Psoas muscle (tissue), 8 donors: ENCODE data around the gene TPPP. TPM values are rescaled to one million over a fixed set of nuclear protein-coding genes. Genes with fewer than 3 reads are reported as not detected.

ENCODE experiments used
- ATAC-seq, 4 donors: fragments of 200-7000 bp; cut with Tn5 transposase; one replicate each; pipeline ENCODE4 v1.9.1; 2020; ENCODE audit warnings: moderate library complexity in 3 of 4, mild to moderate bottlenecking in 2 of 4
- DNase-seq, 2 donors: peaks; one replicate each; pipeline ENCODE4 v3.0.0-alpha.2; 2020
- H3K27ac ChIP-seq: fragments of 200-600 bp; one replicate; pipeline ENCODE4 v1.8.0; 2022
- H3K27me3 ChIP-seq, 3 donors: fragments of 200-600 bp in 1 of 3; one replicate each; pipeline versions ENCODE4 v1.6.1 to v1.8.0; 2013 to 2022; ENCODE audit warnings: low read length in 2 of 3, mild to moderate bottlenecking in 2 of 3, moderate library complexity in 1 of 3; ENCODE audit not compliant: insufficient read depth in 3 of 3
- H3K36me3 ChIP-seq, 2 donors: fragments of 200-600 bp in 1 of 2; one replicate each; pipeline versions ENCODE4 v1.6.1 to v1.8.0; 2013 to 2022; ENCODE audit warnings: low read depth in 1 of 2, mild to moderate bottlenecking in 1 of 2, moderate library complexity in 1 of 2; ENCODE audit not compliant: insufficient read depth in 1 of 2
- H3K4me1 ChIP-seq: fragments of 200-600 bp; one replicate; pipeline ENCODE4 v1.8.0; 2022
- H3K4me3 ChIP-seq: fragments of 200-600 bp; one replicate; pipeline ENCODE4 v1.8.0; 2022; ENCODE audit warnings: mild to moderate bottlenecking
- H3K9me3 ChIP-seq: fragments of 200-600 bp; one replicate; pipeline ENCODE4 v1.8.0; 2022
- WGBS, 3 donors: extraction: QIAGEN DNeasy Blood & Tissue Kit; methylation state at CpG; one replicate each; pipeline versions ENCODE4 v1.1.6 to v1.1.7; 2013; 5-methylcytosine and 5-hydroxymethylcytosine counted together
- intact Hi-C, 2 donors: fragments of 100-400 bp; cut with DNase I; formaldehyde crosslinking; loops; one replicate each; pipeline versions ENCODE4 v1.11.0 to v1.14.2; 2022
- polyA plus RNA-seq, 3 donors: library from polyadenylated mRNA; stranded (reverse); fragments of 200-250 nt; gene quantifications; one replicate each; pipeline ENCODE4 v1.2.3, GENCODE V29; 2013
- total RNA-seq, 4 donors: library from RNA; stranded (reverse); fragmentation: NEBNext Ultra II Directional in 2 of 4; extraction: Animal tissue kit (Norgen Biotek cat#: 25700) in 2 of 4; gene quantifications; one replicate each; pipeline versions ENCODE4 v1.2.1 to v1.2.4, GENCODE V29; 2021 to 2023
- TF ChIP-seq, protein P1 (sequence below): fragments of 200-600 bp; IDR thresholded peaks from one replicate; pipeline ENCODE4 v1.8.0; 2022; ENCODE audit warnings: antibody characterized with exemption
- donor health status: healthy with polysubstance abuse.
- donor health status: DM: no; HTN: no; CAD: no; lungs with moderate emphysema.
- donor health status: Bipolar disorder and iron deficiency.
- donor health status: healthy.
- donor health status: DM: yes; HTN: yes; CAD: no.
- donor health status: DM: no; HTN: no; CAD: no.
- donor health status: DM: no; HTN: no; CAD: no.
- donor health status: DM: yes; HTN: yes; CAD: no.

Gene TPPP
- total and polyA plus RNA-seq, 7 donors, result 1.8 to 11.0 (median 3.3) TPM

GRCh38 chr5:620152-620551 is 73.0 kb downstream of the TPPP start:
- intact Hi-C loops, result no loop called here
- Histone ChIP-seq H3K9me3 (no peaks in the 10 kb centered on the region), H3K4me1 (no peaks in the 10 kb centered on the region), H3K4me3 (no peak overlapping the region), H3K27ac (no peak overlapping the region), H3K36me3 (peaks cover 0 to 14% of the 10 kb centered on the region in 2 donors), H3K27me3 (no peaks in the 10 kb centered on the region)
- no peak for DNase-seq
- WGBS, 3 donors, result 95 to 96% (median 96%) methylated on average over 20 of the region's 20 CpGs
- TF ChIP-seq, protein P1, sequence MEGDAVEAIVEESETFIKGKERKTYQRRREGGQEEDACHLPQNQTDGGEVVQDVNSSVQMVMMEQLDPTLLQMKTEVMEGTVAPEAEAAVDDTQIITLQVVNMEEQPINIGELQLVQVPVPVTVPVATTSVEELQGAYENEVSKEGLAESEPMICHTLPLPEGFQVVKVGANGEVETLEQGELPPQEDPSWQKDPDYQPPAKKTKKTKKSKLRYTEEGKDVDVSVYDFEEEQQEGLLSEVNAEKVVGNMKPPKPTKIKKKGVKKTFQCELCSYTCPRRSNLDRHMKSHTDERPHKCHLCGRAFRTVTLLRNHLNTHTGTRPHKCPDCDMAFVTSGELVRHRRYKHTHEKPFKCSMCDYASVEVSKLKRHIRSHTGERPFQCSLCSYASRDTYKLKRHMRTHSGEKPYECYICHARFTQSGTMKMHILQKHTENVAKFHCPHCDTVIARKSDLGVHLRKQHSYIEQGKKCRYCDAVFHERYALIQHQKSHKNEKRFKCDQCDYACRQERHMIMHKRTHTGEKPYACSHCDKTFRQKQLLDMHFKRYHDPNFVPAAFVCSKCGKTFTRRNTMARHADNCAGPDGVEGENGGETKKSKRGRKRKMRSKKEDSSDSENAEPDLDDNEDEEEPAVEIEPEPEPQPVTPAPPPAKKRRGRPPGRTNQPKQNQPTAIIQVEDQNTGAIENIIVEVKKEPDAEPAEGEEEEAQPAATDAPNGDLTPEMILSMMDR, result no peak
- no peak for ATAC-seq

DNA sequence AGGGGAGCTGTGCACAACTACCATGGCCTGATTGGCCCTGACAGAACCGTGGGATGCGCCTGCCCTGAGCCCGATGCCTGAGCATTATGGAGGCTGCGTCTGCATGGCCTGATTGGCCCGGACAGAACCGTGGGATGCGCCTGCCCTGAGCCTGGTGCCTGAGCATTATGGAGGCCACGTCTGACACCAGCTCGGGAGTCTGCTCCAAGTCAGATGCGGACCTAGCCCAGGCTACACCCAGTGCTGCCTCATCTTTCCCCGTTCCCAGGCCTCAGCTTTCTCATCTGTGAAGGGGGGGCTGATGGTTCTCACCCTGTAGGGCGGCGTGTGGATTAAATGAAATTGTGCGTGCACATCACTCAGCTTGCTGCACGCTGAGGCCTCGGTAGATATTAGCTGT is 73.7 kb downstream of the TPPP start:
- no peak for DNase-seq
- intact Hi-C loops, result loop anchor here (10.0 kb wide), 1 partner anchor 145 kb away; no protein-coding TSS in a partner anchor

GRCh38 chr5:618450-618849 is 74.7 kb downstream of the TPPP start:
- intact Hi-C loops, result loop anchor here (10.0 kb wide), 1 partner anchor 144 kb away; no protein-coding TSS in a partner anchor
- ATAC-seq (no peak), DNase-seq (no peak)
- TF ChIP-seq, protein P1, result no peak
- no peak overlapping the region for H3K4me3 ChIP-seq
- H3K9me3 ChIP-seq, result no peaks in the 10 kb centered on the region
- H3K4me1 ChIP-seq, result no peaks in the 10 kb centered on the region
- H3K27me3 ChIP-seq, result no peaks in the 10 kb centered on the region
- WGBS, 3 donors, result 92 to 97% (median 94%) methylated on average over 5 of the region's 5 CpGs
- H3K27ac ChIP-seq, result no peak overlapping the region
- peaks cover 0 to 14% of the 10 kb centered on the region in 2 donors for H3K36me3 ChIP-seq

More for the DNA sequence above, 73.7 kb downstream of the TPPP start:
- H3K27me3 ChIP-seq, result no peaks in the 10 kb centered on the region
- peaks cover 0 to 14% of the 10 kb centered on the region in 2 donors for H3K36me3 ChIP-seq
- H3K4me1 ChIP-seq, result no peaks in the 10 kb centered on the region
- ATAC-seq, result no peak
- 92 to 97% (median 93%) methylated on average over 16 of the region's 16 CpGs for WGBS, 3 donors
- no peak overlapping the region for H3K27ac ChIP-seq
- no peaks in the 10 kb centered on the region for H3K9me3 ChIP-seq
- no peak overlapping the region for H3K4me3 ChIP-seq
- TF ChIP-seq, protein P1, result no peak

DNA sequence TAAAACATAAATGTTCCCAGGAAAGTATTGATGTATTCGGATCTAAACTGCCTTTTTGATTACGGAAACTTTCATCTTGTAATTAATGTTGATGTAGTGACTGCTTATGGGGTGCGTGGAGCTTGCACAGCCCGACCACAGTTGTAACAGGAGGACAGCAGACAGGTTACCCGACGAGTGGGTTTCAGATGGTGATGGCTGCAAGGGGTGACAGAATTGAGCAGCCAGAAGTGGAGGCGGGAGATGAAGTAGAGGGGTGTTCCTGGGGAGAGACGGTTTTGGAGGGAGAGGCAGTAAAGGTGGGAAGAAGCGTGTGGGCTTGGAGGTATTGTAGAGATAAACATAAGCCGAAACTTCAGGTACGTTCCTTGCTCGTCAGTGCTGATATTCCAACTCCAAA is 75.3 kb downstream of the TPPP start:
- Histone ChIP-seq H3K36me3 (peaks cover 0 to 14% of the 10 kb centered on the region in 2 donors), H3K27me3 (no peaks in the 10 kb centered on the region), H3K27ac (no peak overlapping the region), H3K9me3 (no peaks in the 10 kb centered on the region), H3K4me1 (no peaks in the 10 kb centered on the region), H3K4me3 (no peak overlapping the region)
- ATAC-seq (no peak), DNase-seq (no peak)
- intact Hi-C loops, result loop anchor here (10.0 kb wide), 1 partner anchor 143 kb away; no protein-coding TSS in a partner anchor
- TF ChIP-seq, protein P1, result no peak
- WGBS, 3 donors, result 94 to 96% (median 96%) methylated on average over 12 of the region's 12 CpGs

GRCh38 chr5:616484-617039 is 76.6 kb downstream of the TPPP start:
- ATAC-seq, result no peak
- WGBS, 3 donors, result 75 to 79% (median 77%) methylated on average over 13 of the region's 13 CpGs
- no peak overlapping the region for H3K27ac ChIP-seq
- H3K27me3 ChIP-seq, result no peaks in the 10 kb centered on the region
- H3K9me3 ChIP-seq, result no peaks in the 10 kb centered on the region
- intact Hi-C loops, result loop anchor here (10.0 kb wide), 1 partner anchor 142 kb away; no protein-coding TSS in a partner anchor
- no peak overlapping the region for H3K4me3 ChIP-seq
- TF ChIP-seq, protein P1, result no peak
- peak in 1 of 2 donors; percentile 44 for DNase-seq
- no peaks in the 10 kb centered on the region for H3K4me1 ChIP-seq
- H3K36me3 ChIP-seq, result peaks cover 0 to 14% of the 10 kb centered on the region in 2 donors
